Endothelial cell of umbilical vein (primary cell): Measurements from ENCODE around the gene TRMT11. TPM values are rescaled to one million over a fixed set of nuclear protein-coding genes. Genes with fewer than 3 reads are reported as not detected.

Source experiments
- BruUV-seq: library from RNA; stranded (reverse); fragments of 400-500 nt; replicated peaks from 2 replicates; lab custom pipeline; 2021; lab: Mats Ljungman, UMichigan
- CTCF ChIA-PET: fragments of 300-600, 350-600 bp; sonication (Branson Sonifier 250); formaldehyde crosslinking; loops from one replicate; lab custom pipeline; 2021; ENCODE audit warnings: antibody characterized with exemption, inconsistent platforms; lab: Charles Lee
- POLR2A ChIA-PET: fragments of 300-600, 350-600 bp; sonication (Branson Sonifier 250); formaldehyde crosslinking; loops from one replicate; lab custom pipeline; 2021; ENCODE audit warnings: antibody characterized with exemption, inconsistent platforms; lab: Charles Lee
- DNase-seq: peaks from one replicate; pipeline ENCODE4 v3.0.0-alpha.2; 2011; ENCODE audit warnings: low read depth, low spot score
- FAIRE-seq: peaks from 2 replicates; lab custom pipeline; 2011; peaks lifted over from hg19 to GRCh38; lab: Jason Lieb, UNC
- H2AFZ ChIP-seq: 2 replicates; pipeline ENCODE4 v1.6.0; 2012; ENCODE audit warnings: low read depth, low read length, control low read depth, inconsistent platforms
- H3K27ac ChIP-seq: 2 replicates; pipeline ENCODE4 v1.5.1; 2011; ENCODE audit warnings: low read depth, mild to moderate bottlenecking, control low read depth, low read length, moderate library complexity; ENCODE audit not compliant: insufficient read depth
- H3K27me3 ChIP-seq, 2 experiments: 2 replicates each; pipeline versions ENCODE4 v1.6.0 to v1.6.1; 2011; ENCODE audit warnings: low read length in 2 of 2, mixed read lengths in 1 of 2; ENCODE audit not compliant: control insufficient read depth in 2 of 2, insufficient read depth in 2 of 2
- H3K36me3 ChIP-seq, 2 experiments: 2 replicates in 1 of 2; 3 replicates in 1 of 2; pipeline ENCODE4 v1.5.1; 2011; ENCODE audit warnings: low read length in 2 of 2, mild to moderate bottlenecking in 1 of 2, moderate library complexity in 1 of 2; ENCODE audit not compliant: control insufficient read depth in 2 of 2, insufficient read depth in 2 of 2; ENCODE audit errors: extremely low read depth in 1 of 2
- H3K4me1 ChIP-seq: 3 replicates; pipeline ENCODE4 v1.5.1; 2011; ENCODE audit warnings: mild to moderate bottlenecking, low read length; ENCODE audit not compliant: control insufficient read depth, insufficient read depth; ENCODE audit errors: extremely low read depth
- H3K4me2 ChIP-seq: 2 replicates; pipeline ENCODE4 v1.6.1; 2011; ENCODE audit warnings: low read length, control low read depth, mixed read lengths; ENCODE audit not compliant: insufficient read depth
- H3K4me3 ChIP-seq, 3 experiments: fragments of 200-600 bp in 1 of 3; sonication (generic), shearing (Covaris generic) in 1 of 3; replicated peaks in 1 of 3; 2 replicates each; pipeline ENCODE4 v1.5.1; 2011 to 2016; ENCODE audit warnings: control low read depth in 3 of 3, low read length in 3 of 3, mild to moderate bottlenecking in 2 of 3, inconsistent platforms in 1 of 3, low read depth in 1 of 3, moderate library complexity in 1 of 3; ENCODE audit not compliant: insufficient read depth in 1 of 3
- H3K79me2 ChIP-seq: 2 replicates; pipeline ENCODE4 v1.6.0; 2012; ENCODE audit warnings: low read length, inconsistent platforms; ENCODE audit not compliant: control insufficient read depth, insufficient read depth
- H3K9ac ChIP-seq: replicated peaks from 2 replicates; pipeline ENCODE3; 2011; ENCODE audit warnings: low read length, control low read depth; ENCODE audit not compliant: insufficient read depth; ENCODE audit errors: extremely low read depth
- H3K9me1 ChIP-seq: replicated peaks from 3 replicates; pipeline ENCODE4 v1.6.0; 2011; ENCODE audit warnings: mild to moderate bottlenecking, low read length; ENCODE audit not compliant: control insufficient read depth, insufficient read depth; ENCODE audit errors: extremely low read depth
- H3K9me3 ChIP-seq: replicated peaks from 2 replicates; pipeline ENCODE4 v1.5.1; 2012; ENCODE audit warnings: low read length, inconsistent platforms; ENCODE audit not compliant: control insufficient read depth, insufficient read depth
- H4K20me1 ChIP-seq: replicated peaks from 2 replicates; pipeline ENCODE3; 2011; ENCODE audit warnings: mild to moderate bottlenecking, low read length; ENCODE audit not compliant: control insufficient read depth, insufficient read depth; ENCODE audit errors: extremely low read depth
- CTCF ChIP-seq, 2 donors: IDR thresholded peaks; 1 replicate in 1 of 2; 2 replicates in 1 of 2; pipeline ENCODE4 v1.5.1; 2011; ENCODE audit warnings: low read length in 2 of 2, mild to moderate bottlenecking in 2 of 2, moderate library complexity in 2 of 2, control low read depth in 1 of 2, inconsistent platforms in 1 of 2, low read depth in 1 of 2; ENCODE audit not compliant: insufficient read depth in 1 of 2; ENCODE audit errors: extremely low read depth in 1 of 2
- EZH2 ChIP-seq: IDR thresholded peaks from 2 replicates; pipeline ENCODE4 v1.6.1; 2012; ENCODE audit warnings: borderline replicate concordance, low read depth, mild to moderate bottlenecking, moderate library complexity, low read length, inconsistent platforms; ENCODE audit not compliant: severe bottlenecking
- FOS ChIP-seq: IDR thresholded peaks from 2 replicates; pipeline ENCODE4 v1.6.1; 2011; ENCODE audit warnings: mild to moderate bottlenecking, low read length, moderate library complexity, borderline replicate concordance; ENCODE audit not compliant: insufficient read depth
- JUN ChIP-seq: IDR thresholded peaks from 2 replicates; pipeline ENCODE4 v1.6.1; 2011; ENCODE audit warnings: borderline replicate concordance, low read depth; ENCODE audit not compliant: insufficient read length, insufficient read depth
- MAX ChIP-seq: IDR thresholded peaks from 2 replicates; pipeline ENCODE4 v1.6.1; 2011; ENCODE audit not compliant: insufficient read depth, insufficient read length
- MYC ChIP-seq: IDR thresholded peaks from one replicate; pipeline ENCODE4 v1.6.1; 2011; ENCODE audit warnings: mild to moderate bottlenecking, low read depth, low read length
- POLR2A ChIP-seq: IDR thresholded peaks from 2 replicates; pipeline ENCODE4 v1.6.1; 2012; ENCODE audit warnings: low read depth, mild to moderate bottlenecking, control low read depth, low read length
- POLR2AphosphoS5 ChIP-seq: IDR thresholded peaks from 2 replicates; pipeline ENCODE4 v1.6.1; 2012; ENCODE audit warnings: low read depth, mild to moderate bottlenecking, control low read depth, low read length, moderate library complexity; ENCODE audit not compliant: insufficient read depth
- dilution Hi-C: fragments of 300-500 bp; cut with MboI; formaldehyde crosslinking; loops from one replicate; pipeline ENCODE4 v1.15.0; 2019; ENCODE audit warnings: low sequenced_read_pairs; ENCODE audit not compliant: extremely low pct_ligation_motif_present
- intact Hi-C: fragments of 100-400 bp; cut with micrococcal nuclease; formaldehyde crosslinking; loops from one replicate; pipeline ENCODE4 v1.10.0; 2022
- polyA plus RNA-seq, 4 experiments: library from polyadenylated mRNA; depleted of rRNA in 3 of 4; stranded (reverse) in 3 of 4; unstranded in 1 of 4; fragments of >200 nt; gene quantifications; 2 replicates each; pipeline versions ENCODE4 v1.2.1 to v1.2.3, GENCODE V29; 2011 to 2012; ENCODE audit warnings: missing spikeins in 1 of 4
- total RNA-seq: library from RNA; stranded (reverse); gene quantifications from 2 replicates; pipeline ENCODE4 v1.2.3, GENCODE V29; 2021

Gene TRMT11
- total and polyA plus RNA-seq, 2 donors (not counting 3 experiments of a cell fraction or from before 2014, with no cell fraction given): 5.1 to 10.7 TPM

GRCh38 chr6:125948455-125948854, 37.9 kb upstream of the TRMT11 start:
- TF ChIP-seq CTCF (IDR thresholded peaks at IDR 0.05; ENCODE audit: extremely low read depth in 1 of 2, insufficient read depth in 1 of 2, low read depth in 1 of 2, low read length in 2 of 2) (no peak), EZH2 (no peak), POLR2A (no peak), FOS (no peak), MAX (no peak), MYC (no peak), POLR2AphosphoS5 (no peak), JUN (no peak)
- Histone ChIP-seq H3K9me1 (no peaks in the 10 kb centered on the region), H3K79me2 (no peaks in the 10 kb centered on the region), H3K27ac (no peak overlapping the region), H3K27me3 (no peaks in the 10 kb centered on the region), H4K20me1 (no peaks in the 10 kb centered on the region), H3K9me3 (no peaks in the 10 kb centered on the region), H3K4me1 (peaks cover 40% of the 10 kb centered on the region), H2AFZ (no peak overlapping the region), H3K36me3 (no peaks in the 10 kb centered on the region), H3K4me3 (no peak overlapping the region), H3K9ac (no peak overlapping the region), H3K4me2 (no peak overlapping the region)
- BruUV-seq: no TSS peak
- FAIRE-seq (no peak), DNase-seq (no peak)
- ChIA-PET CTCF (interaction anchor here (1.0 to 7.0 kb wide), 8 partner anchors 8 to 160 kb away, joined by 3 to 86 read pairs (median 4); partner anchors contain the start of gene HINT3), POLR2A (no interaction called here)
- dilution Hi-C loops: no loop called here
- intact Hi-C loops: no loop called here
